Measurements from ENCODE around the gene RET.

The RET gene

GRCh38 chr10:43119416-43120115, 42.7 kb downstream of the RET start:
- no peak for DNase-seq

GRCh38 chr10:43120116-43120928, 43.5 kb downstream of the RET start:
- no peak for DNase-seq

- no peak for DNase-seq
Observed at GRCh38 chr10:43120929-43121314, 44.1 kb downstream of the RET start.

GRCh38 chr10:43121444-43121843, 44.6 kb downstream of the RET start:
- DNase-seq = no peak

DNA sequence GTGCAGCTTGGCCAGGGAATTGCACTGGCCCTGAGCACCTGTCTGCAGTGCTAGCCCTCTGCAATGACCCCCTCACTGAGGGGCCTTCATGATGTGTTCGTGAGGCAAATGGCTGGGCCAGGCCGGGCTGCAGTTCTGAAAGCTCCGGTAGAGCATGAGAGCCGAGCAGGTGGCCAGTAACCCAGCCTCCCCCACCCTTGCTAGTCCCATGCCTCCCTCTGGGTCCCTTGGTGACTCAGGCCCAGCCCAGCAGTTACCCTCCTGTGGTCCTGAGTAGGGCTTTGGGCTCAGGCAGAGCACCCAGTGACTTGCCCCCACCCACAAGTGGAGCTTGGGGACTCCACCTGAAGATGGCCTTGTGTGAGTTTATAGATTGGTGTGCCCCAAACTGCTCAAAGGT, 45.2 kb downstream of the RET start:
- DNase-seq = no peak

DNA sequence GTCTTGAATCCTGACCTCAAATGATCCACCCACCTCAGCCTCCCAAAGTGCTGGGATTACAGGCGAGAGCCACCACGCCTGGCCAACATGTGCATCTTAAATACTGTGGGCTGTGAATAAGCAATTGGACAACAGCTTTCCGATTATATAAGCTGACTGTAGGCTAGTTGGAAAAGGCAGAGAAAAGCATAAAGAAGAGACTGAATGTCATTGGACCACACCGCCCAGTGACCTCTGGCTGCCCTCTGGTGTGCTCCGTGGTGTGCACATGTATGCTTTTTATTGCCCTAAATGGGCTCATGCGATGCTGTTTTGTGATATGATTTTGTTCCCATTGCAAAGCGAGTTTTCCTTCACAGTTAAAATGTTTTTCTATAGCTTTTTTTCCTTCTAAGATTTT, 46.0 kb downstream of the RET start:
- DNase-seq = no peak

GRCh38 chr10:43123361-43124093, 46.7 kb downstream of the RET start:
- DNase-seq = no peak

GRCh38 chr10:43124094-43124521, 47.2 kb downstream of the RET start:
- DNase-seq = no peak

GRCh38 chr10:43124574-43125273, 47.9 kb downstream of the RET start:
- no peak for DNase-seq

- DNase-seq = no peak
Observed at GRCh38 chr10:43125274-43125845, 48.5 kb downstream of the RET start.

DNA sequence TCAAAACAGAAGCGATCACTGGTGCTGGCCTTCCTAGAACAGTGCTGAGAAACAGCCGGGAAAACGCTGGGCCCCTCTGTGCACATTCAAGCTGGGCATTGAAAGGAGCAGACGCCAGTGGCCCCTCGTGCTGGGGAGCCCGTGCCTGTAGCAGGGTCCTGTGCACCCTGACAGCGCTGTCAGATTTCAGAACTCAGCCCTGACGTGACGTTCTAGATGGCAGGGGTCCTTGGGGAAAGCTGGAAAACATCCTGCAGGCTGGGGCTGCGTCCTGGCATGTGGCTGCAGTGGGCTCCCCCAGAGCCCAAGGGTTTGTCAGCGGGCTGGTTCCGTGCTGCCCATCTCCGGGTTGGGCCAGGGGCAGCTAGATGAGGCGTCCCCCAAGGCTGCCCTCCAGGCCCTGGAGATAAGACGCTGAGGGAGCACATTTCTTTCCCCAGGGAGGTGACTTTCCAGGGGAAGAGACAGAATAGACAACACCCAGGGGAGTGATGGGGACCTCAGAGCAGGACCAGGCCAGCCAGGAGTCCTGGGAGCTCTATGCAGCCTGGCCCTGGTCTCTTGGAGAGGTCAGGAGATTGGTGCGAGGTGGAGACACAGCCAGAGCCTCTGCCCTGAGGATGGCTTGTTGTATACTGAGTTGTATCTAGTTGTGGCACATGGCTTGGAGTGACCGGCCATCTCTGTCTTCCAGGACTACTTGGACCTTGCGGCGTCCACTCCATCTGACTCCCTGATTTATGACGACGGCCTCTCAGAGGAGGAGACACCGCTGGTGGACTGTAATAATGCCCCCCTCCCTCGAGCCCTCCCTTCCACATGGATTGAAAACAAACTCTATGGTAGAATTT, 49.2 kb downstream of the RET start:
- no peak for DNase-seq

- DNase-seq = no peak
Observed at GRCh38 chr10:43126759-43127424, 50.0 kb downstream of the RET start.

GRCh38 chr10:43127442-43127841, 50.6 kb downstream of the RET start:
- no peak for DNase-seq

DNA sequence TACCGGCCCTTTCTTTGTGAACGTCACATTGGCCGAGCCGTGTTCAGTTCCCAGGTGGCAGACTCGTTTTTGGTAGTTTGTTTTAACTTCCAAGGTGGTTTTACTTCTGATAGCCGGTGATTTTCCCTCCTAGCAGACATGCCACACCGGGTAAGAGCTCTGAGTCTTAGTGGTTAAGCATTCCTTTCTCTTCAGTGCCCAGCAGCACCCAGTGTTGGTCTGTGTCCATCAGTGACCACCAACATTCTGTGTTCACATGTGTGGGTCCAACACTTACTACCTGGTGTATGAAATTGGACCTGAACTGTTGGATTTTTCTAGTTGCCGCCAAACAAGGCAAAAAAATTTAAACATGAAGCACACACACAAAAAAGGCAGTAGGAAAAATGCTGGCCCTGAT, 51.5 kb downstream of the RET start:
- no peak for DNase-seq

GRCh38 chr10:43128958-43129706, 52.3 kb downstream of the RET start:
- DNase-seq = peak in 11 of 58 donors; percentile 11 to 59 (median 37)

GRCh38 chr10:43130770-43131171, 53.9 kb downstream of the RET start:
- DNase-seq = no peak

DNA sequence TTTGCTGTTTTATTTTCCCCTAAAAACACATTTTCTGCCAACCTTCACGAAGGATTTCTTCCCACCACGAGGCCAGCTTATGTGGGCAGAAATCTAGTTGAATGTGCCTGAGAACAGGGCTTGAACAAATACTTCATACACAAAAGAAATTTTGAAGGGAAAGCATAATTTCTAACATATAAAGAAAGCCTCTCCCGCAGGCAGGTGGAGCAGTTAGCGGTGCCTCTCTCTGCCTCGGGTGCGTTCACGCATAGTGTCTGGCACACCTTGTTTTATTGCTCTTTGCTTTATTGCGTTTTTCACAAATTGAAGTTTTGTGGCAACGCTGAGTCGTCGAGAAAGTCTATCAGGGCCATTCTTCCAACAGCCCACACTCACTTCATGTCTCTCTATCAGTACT, 54.4 kb downstream of the RET start:
- DNase-seq = no peak

GRCh38 chr10:43131906-43132305, 55.0 kb downstream of the RET start:
- DNase-seq = no peak
